ENCODE results near the gene ZNF93.
"Not testable (repeated sequence)": the region's sequence is repeated elsewhere in the genome, so short reads cannot be mapped to it uniquely, and the experiment has no call there.

- not testable (repeated sequence) for TF ChIP-seq CTCF (IDR thresholded peaks at IDR 0.05); SIN3A (IDR thresholded peaks at IDR 0.05; ENCODE audit: borderline replicate concordance, insufficient read depth, low read depth, low read length)
Observed at GRCh38 chr19:19907551-19907950, 6.8 kb downstream of the ZNF93 start.

Measured in Panc1 (cell line).